K562 (cell line): ENCODE data around the gene RAB24. TPM values are rescaled to one million over a fixed set of nuclear protein-coding genes. Genes with fewer than 3 reads are reported as not detected.

Experiments used
- ATF7 ChIP-seq: fragments of 450-650 bp; IDR thresholded peaks from 2 replicates; pipeline ENCODE4 v1.7.1; 2014; ENCODE audit warnings: mild to moderate bottlenecking, moderate library complexity
- CEBPG ChIP-seq, 3 experiments: fragments of 200-800 bp in 1 of 3; sonication (Bioruptor generic) in 1 of 3; sonication (generic) in 1 of 3; formaldehyde crosslinking in 1 of 3; IDR thresholded peaks in 2 of 3; conservative IDR thresholded peaks in 1 of 3; 2 replicates each; pipeline versions ENCODE4 v1.6.1 to v1.8.0; 2016 to 2022; ENCODE audit warnings: missing compliant biosample characterization in 2 of 3, missing genetic modification characterization in 2 of 3, mild to moderate bottlenecking in 1 of 3, missing genetic modification reagents in 1 of 3
- CREM ChIP-seq: IDR thresholded peaks from 2 replicates; pipeline ENCODE4 v1.6.1; 2014; ENCODE audit warnings: antibody characterized with exemption, low read depth
- CXXC5 ChIP-seq: fragments of 250-450 bp; sonication (Bioruptor Pico); IDR thresholded peaks from 2 replicates; pipeline ENCODE4 v1.8.0; 2022; ENCODE audit warnings: inconsistent platforms, mild to moderate bottlenecking, moderate library complexity
- EGR1 ChIP-seq: fragments of 450-650 bp; conservative IDR thresholded peaks from 2 replicates; pipeline ENCODE4 v1.6.1; 2017; ENCODE audit warnings: mild to moderate bottlenecking
- ELF2 ChIP-seq: fragments of 250-450 bp; sonication (Bioruptor Pico); IDR thresholded peaks from 2 replicates; pipeline ENCODE4 v1.5.0; 2021; ENCODE audit warnings: mild to moderate bottlenecking
- HDAC1 ChIP-seq, 2 experiments: fragments of 450-650 bp; IDR thresholded peaks; 2 replicates each; pipeline ENCODE4 v1.6.1; 2016 to 2017; ENCODE audit warnings: inconsistent platforms in 1 of 2, mild to moderate bottlenecking in 1 of 2, moderate library complexity in 1 of 2
- HNRNPL ChIP-seq: fragments of 200-400 bp; formaldehyde crosslinking; IDR thresholded peaks from 2 replicates; pipeline ENCODE4 v1.6.1; 2017; ENCODE audit warnings: low read depth, mild to moderate bottlenecking, low read length
- NFIX ChIP-seq: fragments of 250-450 bp; sonication (Bioruptor Pico); IDR thresholded peaks from 2 replicates; pipeline ENCODE4 v1.4.0; 2020; ENCODE audit warnings: low read depth, mild to moderate bottlenecking, moderate library complexity
- NFYB ChIP-seq: IDR thresholded peaks from 2 replicates; pipeline ENCODE4 v1.6.1; 2011; ENCODE audit warnings: mild to moderate bottlenecking, moderate library complexity; ENCODE audit not compliant: insufficient read length; ENCODE audit errors: extremely low read depth
- POU5F1 ChIP-seq: fragments of 150-350 bp; IDR thresholded peaks from 2 replicates; pipeline ENCODE4 v1.6.1; 2014; ENCODE audit warnings: borderline replicate concordance, low read length, low read depth, mild to moderate bottlenecking; ENCODE audit not compliant: partially characterized antibody
- RBFOX2 ChIP-seq: fragments of 200-400 bp; formaldehyde crosslinking; IDR thresholded peaks from 2 replicates; pipeline ENCODE4 v1.6.1; 2017; ENCODE audit warnings: low read depth, mild to moderate bottlenecking, low read length, moderate library complexity
- SMARCA5 ChIP-seq: fragments of 450-650 bp; IDR thresholded peaks from 2 replicates; pipeline ENCODE4 v1.6.1; 2016
- TAF15 ChIP-seq: fragments of 200-400 bp; formaldehyde crosslinking; IDR thresholded peaks from 2 replicates; pipeline ENCODE4 v1.6.1; 2017; ENCODE audit warnings: mild to moderate bottlenecking, low read depth, low read length, moderate library complexity
- ZBTB1 ChIP-seq: sonication (generic); formaldehyde crosslinking; IDR thresholded peaks from 2 replicates; pipeline ENCODE4 v1.8.1; 2023; ENCODE audit warnings: missing genetic modification reagents, low read depth, mild to moderate bottlenecking, borderline replicate concordance
- ZBTB40 ChIP-seq, 2 experiments: fragments of 450-650 bp in 1 of 2; sonication (generic) in 1 of 2; formaldehyde crosslinking in 1 of 2; IDR thresholded peaks; 2 replicates each; pipeline versions ENCODE4 v1.7.1 to v1.9.0; 2016 to 2022; ENCODE audit warnings: inconsistent platforms in 1 of 2, mild to moderate bottlenecking in 1 of 2, missing genetic modification reagents in 1 of 2
- ZKSCAN3 ChIP-seq: fragments of 250-450 bp; sonication (Bioruptor Pico); IDR thresholded peaks from 2 replicates; pipeline ENCODE4 v1.4.0; 2020
- ZNF134 ChIP-seq: fragments of 250-450 bp; sonication (Bioruptor Pico); conservative IDR thresholded peaks from 2 replicates; pipeline ENCODE4 v1.4.0; 2020
- ZNF76 ChIP-seq: fragments of 250-450 bp; sonication (Bioruptor Pico); IDR thresholded peaks from 2 replicates; pipeline ENCODE4 v1.4.0; 2020; ENCODE audit warnings: mild to moderate bottlenecking, moderate library complexity, borderline replicate concordance
- polyA plus RNA-seq, 8 experiments: library from polyadenylated mRNA; depleted of rRNA in 4 of 8; stranded (reverse) in 5 of 8; unstranded in 3 of 8; fragments of >200 nt; fragmentation: Nextera tagmentation in 2 of 8; fragmentation: Illumina TruSeq in 1 of 8; extraction: Ambion mirVana in 2 of 8; extraction: Trizol in 1 of 8; gene quantifications; 2 replicates each; pipeline versions ENCODE4 v1.2.1 to v1.2.3, GENCODE V29; 2011 to 2014; ENCODE audit warnings: inconsistent platforms in 1 of 8, missing spikeins in 1 of 8
- total RNA-seq, 7 experiments: library from RNA; depleted of rRNA in 6 of 7; stranded (reverse); fragments of >200 nt in 6 of 7; fragmentation: Illumina TruSeq in 2 of 7; extraction: Trizol in 2 of 7; gene quantifications; 2 replicates each; pipeline versions ENCODE4 v1.2.1 to v1.2.3, GENCODE V29; 2011 to 2021; ENCODE audit warnings: low replicate concordance in 1 of 7

The RAB24 gene
- total and polyA plus RNA-seq, 9 of the 15 experiments (the other 6 are each of a cell fraction or from before 2014, with no cell fraction given): 13.9 to 107 (median 34.8) TPM

GRCh38 chr5:177303121-177303924 is at the start of gene RAB24, which contains the start of gene PRELID1 (continued):
- TF ChIP-seq ZNF134 (CRISPR knock-in tag) (no peak), ZKSCAN3 (CRISPR knock-in tag) (no peak), CXXC5 (CRISPR knock-in tag) (peak; percentile 80), POU5F1 (no peak), NFIX (CRISPR knock-in tag) (no peak), SMARCA5 (peak; percentile 18; the same call in 1 of the 2 replicates), TAF15 (no peak), ZNF76 (0 out of 2 replicates have a peak, but pooled peaks have one; percentile 63), RBFOX2 (peak; percentile 97), CEBPG (CRISPR knock-in tag; IDR thresholded peaks at IDR 0.05) (no peak), CEBPG (tag; conservative IDR thresholded peaks at IDR 0.05 in 1 of 2, IDR thresholded peaks at IDR 0.05 in 1 of 2) (no peak), HNRNPL (no peak), ELF2 (CRISPR knock-in tag) (peak; percentile 81; the same call in 1 of the 2 replicates), ZBTB1 (peak; percentile 55; the same call in 1 of the 2 replicates), ZBTB40 (IDR thresholded peaks at IDR 0.05) (peak; percentile 93), ZBTB40 (CRISPR knock-in tag; IDR thresholded peaks at IDR 0.05) (peak; percentile 52; the same call in 1 of the 2 replicates), HDAC1 (IDR thresholded peaks at IDR 0.05) (peak in 1 of 2 experiments; percentile 88; a peak in 2 of 4 replicates), ATF7 (peak; percentile 56; the same call in 1 of the 2 replicates), CREM (peak; percentile 94), EGR1 (peak; percentile 36), NFYB (no peak)
